ENCODE data around the gene IFI44.
A peak's percentile ranks its signal among the peaks of the same experiment; 100 is the strongest.

Gene IFI44, protein sequence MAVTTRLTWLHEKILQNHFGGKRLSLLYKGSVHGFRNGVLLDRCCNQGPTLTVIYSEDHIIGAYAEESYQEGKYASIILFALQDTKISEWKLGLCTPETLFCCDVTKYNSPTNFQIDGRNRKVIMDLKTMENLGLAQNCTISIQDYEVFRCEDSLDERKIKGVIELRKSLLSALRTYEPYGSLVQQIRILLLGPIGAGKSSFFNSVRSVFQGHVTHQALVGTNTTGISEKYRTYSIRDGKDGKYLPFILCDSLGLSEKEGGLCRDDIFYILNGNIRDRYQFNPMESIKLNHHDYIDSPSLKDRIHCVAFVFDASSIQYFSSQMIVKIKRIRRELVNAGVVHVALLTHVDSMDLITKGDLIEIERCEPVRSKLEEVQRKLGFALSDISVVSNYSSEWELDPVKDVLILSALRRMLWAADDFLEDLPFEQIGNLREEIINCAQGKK

GRCh38 chr1:78649628-78650027 lies at the start of gene IFI44:
Gene IFI44 (plus strand): TSS chr1:78649831. CDS start chr1:78650196, 365 bp downstream.
- Histone ChIP-seq H3K36me3 (ENCODE audit: control insufficient read depth in 2 of 2, insufficient read depth in 2 of 2, low read length in 2 of 2) (no peaks in the 10 kb centered on the region), H3K27me3 (ENCODE audit: control insufficient read depth in 1 of 2, insufficient read depth in 2 of 2, low read length in 2 of 2) (no peaks in the 10 kb centered on the region), H3K27ac (ENCODE audit: low read length) (no peak within 1 kb of the TSS), H3K9me3 (ENCODE audit: control insufficient read depth in 2 of 2, low read length in 2 of 2) (no peaks in the 10 kb centered on the region), H3K4me3 (ENCODE audit: low read length in 2 of 2) (peak within 1 kb of the TSS; percentile 63 to 67), H3K9ac (ENCODE audit: low read length in 2 of 2) (peak within 1 kb of the TSS in 1 of 2 donors; percentile 19), H3K4me1 (ENCODE audit: control insufficient read depth, insufficient read depth, low read length) (no peaks in the 10 kb centered on the region)

- H3K4me3 ChIP-seq (ENCODE audit: low read length in 2 of 2) = no peak overlapping the region
- no peaks in the 10 kb centered on the region for H3K27me3 ChIP-seq (ENCODE audit: control insufficient read depth in 1 of 2, insufficient read depth in 2 of 2, low read length in 2 of 2)
- H3K4me1 ChIP-seq (ENCODE audit: control insufficient read depth, insufficient read depth, low read length) = no peaks in the 10 kb centered on the region
- no peaks in the 10 kb centered on the region for H3K9me3 ChIP-seq (ENCODE audit: control insufficient read depth in 2 of 2, low read length in 2 of 2)
- H3K36me3 ChIP-seq (ENCODE audit: control insufficient read depth in 2 of 2, insufficient read depth in 2 of 2, low read length in 2 of 2) = no peaks in the 10 kb centered on the region
- H3K9ac ChIP-seq (ENCODE audit: low read length in 2 of 2) = no peak overlapping the region
- H3K27ac ChIP-seq (ENCODE audit: low read length) = no peak overlapping the region
Measured at GRCh38 chr1:78601068-78601467, 48.6 kb upstream of the IFI44 start.

DNA sequence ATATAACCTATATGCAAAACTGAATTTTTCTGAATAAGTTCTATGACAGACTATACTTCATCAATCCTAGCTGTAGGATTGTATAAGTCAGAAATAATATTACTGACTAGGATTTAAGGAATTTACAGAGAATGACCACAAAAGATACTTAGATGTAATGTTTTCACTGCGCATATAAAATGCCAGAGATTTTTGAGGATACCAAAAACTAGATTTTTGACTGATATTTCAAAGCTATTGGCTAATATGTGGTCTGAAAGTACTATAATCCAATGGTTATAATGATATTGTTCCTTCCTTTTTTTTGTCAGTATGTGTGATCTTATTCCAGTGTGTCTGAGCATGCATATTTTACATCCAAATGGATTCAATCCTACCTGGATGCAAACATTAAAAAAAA lies 46.4 kb upstream of the IFI44 start:
- Histone ChIP-seq H3K36me3 (ENCODE audit: control insufficient read depth in 2 of 2, insufficient read depth in 2 of 2, low read length in 2 of 2) (no peaks in the 10 kb centered on the region), H3K9me3 (ENCODE audit: control insufficient read depth in 2 of 2, low read length in 2 of 2) (no peaks in the 10 kb centered on the region), H3K27ac (ENCODE audit: low read length) (no peak overlapping the region), H3K4me3 (ENCODE audit: low read length in 2 of 2) (no peak overlapping the region), H3K9ac (ENCODE audit: low read length in 2 of 2) (no peak overlapping the region), H3K4me1 (ENCODE audit: control insufficient read depth, insufficient read depth, low read length) (no peaks in the 10 kb centered on the region), H3K27me3 (ENCODE audit: control insufficient read depth in 1 of 2, insufficient read depth in 2 of 2, low read length in 2 of 2) (no peaks in the 10 kb centered on the region)

DNA sequence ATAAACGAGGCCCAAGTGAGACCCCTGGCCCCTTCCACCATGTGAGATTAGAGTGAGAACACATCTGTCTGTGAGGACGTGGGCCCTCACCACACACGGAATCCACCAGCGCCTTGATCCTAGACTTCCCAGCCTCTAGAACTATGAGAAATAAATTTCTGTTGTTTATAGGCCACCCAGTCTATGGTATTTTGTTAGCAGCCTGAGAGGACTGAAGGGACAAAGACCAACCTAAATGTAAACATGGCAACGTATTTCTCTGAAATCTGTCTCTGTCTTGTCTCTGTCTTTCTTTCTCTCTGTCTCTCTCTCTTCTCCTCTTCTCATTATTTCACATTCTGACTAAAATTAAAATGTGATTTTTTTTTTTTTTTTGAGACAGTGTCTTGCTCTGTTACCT lies 45.0 kb upstream of the IFI44 start:
- no peak overlapping the region for H3K4me3 ChIP-seq (ENCODE audit: low read length in 2 of 2)
- H3K27me3 ChIP-seq (ENCODE audit: control insufficient read depth in 1 of 2, insufficient read depth in 2 of 2, low read length in 2 of 2) = no peaks in the 10 kb centered on the region
- H3K27ac ChIP-seq (ENCODE audit: low read length) = no peak overlapping the region
- no peaks in the 10 kb centered on the region for H3K4me1 ChIP-seq (ENCODE audit: control insufficient read depth, insufficient read depth, low read length)
- H3K9ac ChIP-seq (ENCODE audit: low read length in 2 of 2) = no peak overlapping the region
- no peaks in the 10 kb centered on the region for H3K9me3 ChIP-seq (ENCODE audit: control insufficient read depth in 2 of 2, low read length in 2 of 2)
- no peaks in the 10 kb centered on the region for H3K36me3 ChIP-seq (ENCODE audit: control insufficient read depth in 2 of 2, insufficient read depth in 2 of 2, low read length in 2 of 2)

- Histone ChIP-seq H3K9me3 (ENCODE audit: control insufficient read depth in 2 of 2, low read length in 2 of 2) (no peaks in the 10 kb centered on the region), H3K27me3 (ENCODE audit: control insufficient read depth in 1 of 2, insufficient read depth in 2 of 2, low read length in 2 of 2) (no peaks in the 10 kb centered on the region), H3K9ac (ENCODE audit: low read length in 2 of 2) (no peak overlapping the region), H3K36me3 (ENCODE audit: control insufficient read depth in 2 of 2, insufficient read depth in 2 of 2, low read length in 2 of 2) (no peaks in the 10 kb centered on the region), H3K27ac (ENCODE audit: low read length) (no peak overlapping the region), H3K4me3 (ENCODE audit: low read length in 2 of 2) (peak overlapping the region in 1 of 2 donors; percentile 16), H3K4me1 (ENCODE audit: control insufficient read depth, insufficient read depth, low read length) (no peaks in the 10 kb centered on the region)
Measured at GRCh38 chr1:78606274-78606673, 43.4 kb upstream of the IFI44 start.

DNA sequence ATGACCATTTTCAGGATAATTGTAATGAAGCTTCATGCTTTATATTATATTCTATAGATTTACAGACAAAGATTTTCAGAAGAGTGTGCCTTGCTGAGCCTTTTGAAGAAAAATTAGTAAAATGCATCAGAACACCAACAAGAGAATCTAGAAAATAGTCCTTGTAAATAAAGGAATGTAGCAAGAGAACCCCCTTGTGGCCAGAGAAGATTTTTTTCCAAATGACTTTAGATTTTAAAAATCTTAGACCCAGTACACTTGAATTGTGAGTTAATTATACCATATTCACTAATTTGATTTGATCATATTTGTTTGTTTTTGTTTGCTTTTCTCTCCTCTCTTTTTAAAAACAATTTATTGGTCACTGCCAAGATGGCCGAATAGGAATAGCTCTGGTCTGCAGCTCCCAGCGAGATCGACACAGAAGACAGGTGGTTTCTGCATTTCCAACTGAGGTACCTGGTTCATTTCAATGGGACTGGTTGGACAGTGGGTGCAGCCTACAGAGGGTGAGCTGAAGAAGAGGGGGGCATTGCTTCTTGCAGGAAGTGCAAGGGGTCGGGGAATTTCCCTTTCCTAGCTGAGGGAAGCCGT lies 42.2 kb upstream of the IFI44 start:
- Histone ChIP-seq H3K36me3 (ENCODE audit: control insufficient read depth in 2 of 2, insufficient read depth in 2 of 2, low read length in 2 of 2) (no peaks in the 10 kb centered on the region), H3K9ac (ENCODE audit: low read length in 2 of 2) (no peak overlapping the region), H3K4me3 (ENCODE audit: low read length in 2 of 2) (no peak overlapping the region), H3K27me3 (ENCODE audit: control insufficient read depth in 1 of 2, insufficient read depth in 2 of 2, low read length in 2 of 2) (no peaks in the 10 kb centered on the region), H3K27ac (ENCODE audit: low read length) (no peak overlapping the region), H3K9me3 (ENCODE audit: control insufficient read depth in 2 of 2, low read length in 2 of 2) (no peaks in the 10 kb centered on the region), H3K4me1 (ENCODE audit: control insufficient read depth, insufficient read depth, low read length) (no peaks in the 10 kb centered on the region)

- H3K9me3 ChIP-seq (ENCODE audit: control insufficient read depth in 2 of 2, low read length in 2 of 2) = no peaks in the 10 kb centered on the region
- no peaks in the 10 kb centered on the region for H3K4me1 ChIP-seq (ENCODE audit: control insufficient read depth, insufficient read depth, low read length)
- H3K4me3 ChIP-seq (ENCODE audit: low read length in 2 of 2) = no peak overlapping the region
- H3K27ac ChIP-seq (ENCODE audit: low read length) = no peak overlapping the region
- no peaks in the 10 kb centered on the region for H3K27me3 ChIP-seq (ENCODE audit: control insufficient read depth in 1 of 2, insufficient read depth in 2 of 2, low read length in 2 of 2)
- H3K36me3 ChIP-seq (ENCODE audit: control insufficient read depth in 2 of 2, insufficient read depth in 2 of 2, low read length in 2 of 2) = no peaks in the 10 kb centered on the region
- no peak overlapping the region for H3K9ac ChIP-seq (ENCODE audit: low read length in 2 of 2)
Measured at GRCh38 chr1:78607944-78608343, 41.7 kb upstream of the IFI44 start.

- H3K4me1 ChIP-seq (ENCODE audit: control insufficient read depth, insufficient read depth, low read length) = peaks cover 9% of the 10 kb centered on the region
- no peaks in the 10 kb centered on the region for H3K36me3 ChIP-seq (ENCODE audit: control insufficient read depth in 2 of 2, insufficient read depth in 2 of 2, low read length in 2 of 2)
- H3K27ac ChIP-seq (ENCODE audit: low read length) = no peak overlapping the region
- H3K9ac ChIP-seq (ENCODE audit: low read length in 2 of 2) = no peak overlapping the region
- no peaks in the 10 kb centered on the region for H3K27me3 ChIP-seq (ENCODE audit: control insufficient read depth in 1 of 2, insufficient read depth in 2 of 2, low read length in 2 of 2)
- H3K9me3 ChIP-seq (ENCODE audit: control insufficient read depth in 2 of 2, low read length in 2 of 2) = no peaks in the 10 kb centered on the region
- H3K4me3 ChIP-seq (ENCODE audit: low read length in 2 of 2) = peak overlapping the region in 1 of 2 donors; percentile 36
Measured at GRCh38 chr1:78617615-78618026, 32.0 kb upstream of the IFI44 start.

GRCh38 chr1:78619032-78619431 lies 30.6 kb upstream of the IFI44 start:
- no peaks in the 10 kb centered on the region for H3K36me3 ChIP-seq (ENCODE audit: control insufficient read depth in 2 of 2, insufficient read depth in 2 of 2, low read length in 2 of 2)
- H3K27ac ChIP-seq (ENCODE audit: low read length) = peak overlapping the region; percentile 50
- no peaks in the 10 kb centered on the region for H3K27me3 ChIP-seq (ENCODE audit: control insufficient read depth in 1 of 2, insufficient read depth in 2 of 2, low read length in 2 of 2)
- H3K4me1 ChIP-seq (ENCODE audit: control insufficient read depth, insufficient read depth, low read length) = peaks cover 9% of the 10 kb centered on the region
- no peak overlapping the region for H3K9ac ChIP-seq (ENCODE audit: low read length in 2 of 2)
- no peaks in the 10 kb centered on the region for H3K9me3 ChIP-seq (ENCODE audit: control insufficient read depth in 2 of 2, low read length in 2 of 2)
- H3K4me3 ChIP-seq (ENCODE audit: low read length in 2 of 2) = peak overlapping the region in 1 of 2 donors; percentile 64

DNA sequence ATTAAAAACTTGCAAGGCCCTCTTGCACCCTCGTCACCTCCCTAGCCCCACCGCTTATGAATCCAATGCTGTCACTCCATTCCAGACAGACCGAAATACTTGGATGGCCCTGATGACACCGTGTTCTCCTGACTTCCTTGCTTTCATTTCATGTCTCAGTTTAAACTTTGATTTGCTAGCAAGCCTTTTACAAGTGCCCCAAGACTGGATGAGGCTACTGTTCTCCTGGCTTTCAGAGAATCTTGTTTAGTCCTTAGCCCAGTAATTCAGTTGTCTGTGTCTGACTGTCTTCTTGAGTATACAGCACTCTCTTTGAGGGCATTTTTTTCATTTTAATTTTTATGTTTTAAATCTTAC lies 30.2 kb upstream of the IFI44 start:
- peak overlapping the region; percentile 50 for H3K27ac ChIP-seq (ENCODE audit: low read length)
- no peaks in the 10 kb centered on the region for H3K36me3 ChIP-seq (ENCODE audit: control insufficient read depth in 2 of 2, insufficient read depth in 2 of 2, low read length in 2 of 2)
- no peaks in the 10 kb centered on the region for H3K27me3 ChIP-seq (ENCODE audit: control insufficient read depth in 1 of 2, insufficient read depth in 2 of 2, low read length in 2 of 2)
- peak overlapping the region; percentile 50 to 64 for H3K4me3 ChIP-seq (ENCODE audit: low read length in 2 of 2)
- H3K9me3 ChIP-seq (ENCODE audit: control insufficient read depth in 2 of 2, low read length in 2 of 2) = no peaks in the 10 kb centered on the region
- H3K9ac ChIP-seq (ENCODE audit: low read length in 2 of 2) = peak overlapping the region in 1 of 2 donors; percentile 56
- H3K4me1 ChIP-seq (ENCODE audit: control insufficient read depth, insufficient read depth, low read length) = peaks cover 9% of the 10 kb centered on the region

All from stomach smooth muscle (tissue), 2 donors.